ENCODE data around the gene TMED7.

DNA sequence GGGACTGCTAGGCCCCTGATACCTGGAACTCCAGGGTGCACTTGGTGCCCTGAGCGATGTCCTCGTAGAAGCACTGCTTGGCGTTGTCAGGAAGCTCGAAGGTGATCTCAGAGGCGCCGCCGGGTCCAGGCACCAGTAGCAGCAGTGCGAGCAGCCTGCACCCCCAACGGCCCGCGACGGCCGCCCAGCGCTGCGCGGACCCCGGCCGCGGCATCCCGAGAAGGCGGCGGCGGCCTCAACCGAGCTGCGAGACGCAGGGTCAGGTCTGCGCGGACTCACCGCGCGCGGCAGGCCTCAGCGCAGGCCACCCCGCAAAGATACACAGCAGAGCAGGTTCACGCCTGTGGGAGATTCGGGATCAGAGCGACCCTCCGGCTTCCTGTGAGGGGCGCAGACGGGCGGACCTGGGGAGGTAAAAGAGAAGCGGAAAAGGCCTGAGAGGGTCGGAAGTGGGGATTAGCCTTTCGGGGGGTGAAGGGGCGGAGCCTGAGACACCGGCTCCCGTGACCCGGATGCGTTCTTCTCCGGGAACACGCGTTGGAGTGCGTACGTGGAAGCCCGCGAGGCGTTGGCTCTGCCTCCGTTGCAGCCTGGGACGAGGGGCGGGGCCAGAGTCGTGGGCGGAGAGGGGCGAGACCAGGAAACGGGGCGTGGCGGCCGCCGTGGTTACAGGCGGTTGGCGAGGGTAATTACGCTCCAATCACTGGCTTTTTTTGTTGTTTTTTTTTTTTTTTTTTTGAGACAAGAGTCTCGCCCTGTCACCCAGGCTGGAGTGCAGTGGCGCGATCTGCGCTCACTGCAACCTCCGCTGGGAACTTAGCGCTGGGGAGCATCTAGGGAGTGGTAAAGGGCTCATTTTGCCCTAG lies at the start of gene TMED7:
- TF ChIP-seq TAF1 (IDR thresholded peaks at IDR 0.05; ENCODE audit: low read depth) (peak; percentile 82), RAD21 (IDR thresholded peaks at IDR 0.05; ENCODE audit: low read depth) (no peak), MAX (IDR thresholded peaks at IDR 0.05) (peak; percentile 96), EP300 (IDR thresholded peaks at IDR 0.05; ENCODE audit: borderline replicate concordance) (no peak), CEBPB (IDR thresholded peaks at IDR 0.05) (no peak), ZBTB7A (IDR thresholded peaks at IDR 0.05; ENCODE audit: low read depth) (peak; percentile 81; the same call in 1 of the 2 replicates), TCF12 (IDR thresholded peaks at IDR 0.05; ENCODE audit: low read depth) (peak; percentile 32; the same call in 1 of the 2 replicates), NFIC (IDR thresholded peaks at IDR 0.05) (no peak), EGR1 (IDR thresholded peaks at IDR 0.05) (peak; percentile 93)
- TF ChIP-seq, protein P1, sequence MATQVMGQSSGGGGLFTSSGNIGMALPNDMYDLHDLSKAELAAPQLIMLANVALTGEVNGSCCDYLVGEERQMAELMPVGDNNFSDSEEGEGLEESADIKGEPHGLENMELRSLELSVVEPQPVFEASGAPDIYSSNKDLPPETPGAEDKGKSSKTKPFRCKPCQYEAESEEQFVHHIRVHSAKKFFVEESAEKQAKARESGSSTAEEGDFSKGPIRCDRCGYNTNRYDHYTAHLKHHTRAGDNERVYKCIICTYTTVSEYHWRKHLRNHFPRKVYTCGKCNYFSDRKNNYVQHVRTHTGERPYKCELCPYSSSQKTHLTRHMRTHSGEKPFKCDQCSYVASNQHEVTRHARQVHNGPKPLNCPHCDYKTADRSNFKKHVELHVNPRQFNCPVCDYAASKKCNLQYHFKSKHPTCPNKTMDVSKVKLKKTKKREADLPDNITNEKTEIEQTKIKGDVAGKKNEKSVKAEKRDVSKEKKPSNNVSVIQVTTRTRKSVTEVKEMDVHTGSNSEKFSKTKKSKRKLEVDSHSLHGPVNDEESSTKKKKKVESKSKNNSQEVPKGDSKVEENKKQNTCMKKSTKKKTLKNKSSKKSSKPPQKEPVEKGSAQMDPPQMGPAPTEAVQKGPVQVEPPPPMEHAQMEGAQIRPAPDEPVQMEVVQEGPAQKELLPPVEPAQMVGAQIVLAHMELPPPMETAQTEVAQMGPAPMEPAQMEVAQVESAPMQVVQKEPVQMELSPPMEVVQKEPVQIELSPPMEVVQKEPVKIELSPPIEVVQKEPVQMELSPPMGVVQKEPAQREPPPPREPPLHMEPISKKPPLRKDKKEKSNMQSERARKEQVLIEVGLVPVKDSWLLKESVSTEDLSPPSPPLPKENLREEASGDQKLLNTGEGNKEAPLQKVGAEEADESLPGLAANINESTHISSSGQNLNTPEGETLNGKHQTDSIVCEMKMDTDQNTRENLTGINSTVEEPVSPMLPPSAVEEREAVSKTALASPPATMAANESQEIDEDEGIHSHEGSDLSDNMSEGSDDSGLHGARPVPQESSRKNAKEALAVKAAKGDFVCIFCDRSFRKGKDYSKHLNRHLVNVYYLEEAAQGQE (IDR thresholded peaks at IDR 0.05; ENCODE audit: low read depth), result no peak

All from Ishikawa (cell line).